IMR-90 (cell line): ENCODE data around the gene LARP4B. TPM values are rescaled to one million over a fixed set of nuclear protein-coding genes. Genes with fewer than 3 reads are reported as not detected.

Experiments
- ATAC-seq: fragments of 200-7000 bp; cut with Tn5 transposase; 2 replicates; pipeline ENCODE4 v1.9.1; 2020; ENCODE audit warnings: low read depth, mild to moderate bottlenecking, moderate library complexity
- BruUV-seq: library from RNA; stranded (reverse); fragments of 400-500 nt; replicated peaks from 2 replicates; lab custom pipeline; 2021; lab: Mats Ljungman, UMichigan
- CTCF ChIA-PET: fragments of 300-600 bp; formaldehyde crosslinking; extraction: SDS; loops from one replicate; lab custom pipeline; 2021; ENCODE audit warnings: antibody characterized with exemption; lab: Yijun Ruan, JAX
- POLR2A ChIA-PET: fragments of 300-600 bp; sonication (Branson Sonifier 250); formaldehyde crosslinking; loops from one replicate; lab custom pipeline; 2022; ENCODE audit warnings: antibody characterized with exemption; ENCODE audit not compliant: unreplicated experiment; lab: Charles Lee
- DNase-seq: peaks from one replicate; pipeline ENCODE4 v3.0.0; 2013
- H2AFZ ChIP-seq: replicated peaks from 2 replicates; pipeline ENCODE3; 2013; ENCODE audit warnings: low read length, mild to moderate bottlenecking; ENCODE audit not compliant: poor library complexity
- H2AK5ac ChIP-seq: 2 replicates; pipeline ENCODE4 v1.6.1; 2013; ENCODE audit warnings: low read depth, low read length, inconsistent platforms
- H2AK9ac ChIP-seq: replicated peaks from 2 replicates; pipeline ENCODE3; 2013; ENCODE audit warnings: mild to moderate bottlenecking, low read depth, low read length, moderate library complexity; ENCODE audit not compliant: poor library complexity
- H2BK120ac ChIP-seq: 2 replicates; pipeline ENCODE4 v1.6.1; 2013; ENCODE audit warnings: low read depth, low read length, inconsistent platforms
- H2BK15ac ChIP-seq: 3 replicates; pipeline ENCODE4 v1.6.1; 2013; ENCODE audit warnings: low read depth, low read length, inconsistent platforms
- H2BK20ac ChIP-seq: 2 replicates; pipeline ENCODE4 v1.6.1; 2013; ENCODE audit warnings: low read depth, mild to moderate bottlenecking, inconsistent platforms, low read length, moderate library complexity
- H2BK5ac ChIP-seq: 2 replicates; pipeline ENCODE4 v1.6.1; 2013; ENCODE audit warnings: mild to moderate bottlenecking, low read depth, low read length, inconsistent platforms; ENCODE audit not compliant: poor library complexity, severe bottlenecking
- H3K14ac ChIP-seq: replicated peaks from 2 replicates; pipeline ENCODE4 v1.6.1; 2013; ENCODE audit warnings: low read depth, low read length, inconsistent platforms
- H3K18ac ChIP-seq: 2 replicates; pipeline ENCODE4 v1.6.1; 2013; ENCODE audit warnings: low read depth, low read length, control low read depth
- H3K23ac ChIP-seq: 2 replicates; pipeline ENCODE4 v1.6.1; 2013; ENCODE audit warnings: low read depth, low read length, inconsistent platforms
- H3K27ac ChIP-seq: 2 replicates; pipeline ENCODE4 v1.5.1; 2013; ENCODE audit warnings: mild to moderate bottlenecking, control low read depth, low read length; ENCODE audit not compliant: insufficient read depth
- H3K27me3 ChIP-seq: 2 replicates; pipeline ENCODE4 v1.6.1; 2013; ENCODE audit warnings: low read length; ENCODE audit not compliant: control insufficient read depth, insufficient read depth
- H3K36me3 ChIP-seq: 2 replicates; pipeline ENCODE4 v1.6.1; 2013; ENCODE audit warnings: low read length, mixed read lengths; ENCODE audit not compliant: control insufficient read depth, insufficient read depth
- H3K4ac ChIP-seq: 2 replicates; pipeline ENCODE4 v1.6.1; 2013; ENCODE audit warnings: low read depth, low read length, inconsistent platforms
- H3K4me1 ChIP-seq: 2 replicates; pipeline ENCODE4 v1.6.1; 2013; ENCODE audit warnings: low read length, mixed read lengths; ENCODE audit not compliant: control insufficient read depth, insufficient read depth
- H3K4me2 ChIP-seq: 2 replicates; pipeline ENCODE4 v1.6.1; 2013; ENCODE audit warnings: low read depth, mild to moderate bottlenecking, control low read depth, low read length, moderate library complexity
- H3K4me3 ChIP-seq: 2 replicates; pipeline ENCODE4 v1.5.1; 2013; ENCODE audit warnings: low read depth, mild to moderate bottlenecking, control low read depth, low read length, moderate library complexity; ENCODE audit not compliant: insufficient read depth
- H3K56ac ChIP-seq: 2 replicates; pipeline ENCODE4 v1.6.1; 2013; ENCODE audit warnings: low read length, inconsistent platforms; ENCODE audit not compliant: insufficient read depth; ENCODE audit errors: extremely low read depth
- H3K79me1 ChIP-seq, 2 experiments: 2 replicates each; pipeline ENCODE4 v1.6.1; 2013; ENCODE audit warnings: low read length in 2 of 2, inconsistent platforms in 1 of 2, low read depth in 1 of 2
- H3K9ac ChIP-seq: 2 replicates; pipeline ENCODE4 v1.6.1; 2013; ENCODE audit warnings: low read depth, low read length, control low read depth
- H3K9me1 ChIP-seq: 2 replicates; pipeline ENCODE4 v1.6.1; 2013; ENCODE audit warnings: low read length, inconsistent platforms; ENCODE audit not compliant: insufficient read depth
- H3K9me3 ChIP-seq: 2 replicates; pipeline ENCODE4 v1.6.1; 2013; ENCODE audit warnings: low read length; ENCODE audit not compliant: control insufficient read depth, insufficient read depth
- H4K20me1 ChIP-seq: 2 replicates; pipeline ENCODE4 v1.6.1; 2013; ENCODE audit warnings: low read length, inconsistent platforms; ENCODE audit not compliant: insufficient read depth
- H4K5ac ChIP-seq: 2 replicates; pipeline ENCODE4 v1.6.1; 2013; ENCODE audit warnings: mild to moderate bottlenecking, low read depth, low read length, control low read depth
- H4K8ac ChIP-seq, 2 experiments: 2 replicates each; pipeline ENCODE4 v1.6.1; 2013; ENCODE audit warnings: low read depth in 2 of 2, low read length in 2 of 2, control low read depth in 1 of 2, inconsistent platforms in 1 of 2
- H4K91ac ChIP-seq: 2 replicates; pipeline ENCODE4 v1.6.1; 2013; ENCODE audit warnings: low read depth, low read length, inconsistent platforms; ENCODE audit not compliant: insufficient read depth
- BHLHE40 ChIP-seq: fragments of 150-350 bp; IDR thresholded peaks from 2 replicates; pipeline ENCODE4 v1.6.1; 2016; ENCODE audit warnings: mild to moderate bottlenecking, low read depth, low read length
- CEBPB ChIP-seq: IDR thresholded peaks from 2 replicates; pipeline ENCODE4 v1.6.1; 2012; ENCODE audit warnings: low read depth, low read length, improper control_type of control experiment
- CHD1 ChIP-seq: IDR thresholded peaks from 2 replicates; pipeline ENCODE4 v1.6.1; 2012; ENCODE audit warnings: low read depth, low read length, improper control_type of control experiment
- CTCF ChIP-seq: conservative IDR thresholded peaks from 2 replicates; pipeline ENCODE4 v1.5.1; 2012; ENCODE audit warnings: mild to moderate bottlenecking, low read depth, low read length, improper control_type of control experiment
- ELK1 ChIP-seq: fragments of 150-350 bp; IDR thresholded peaks from 2 replicates; pipeline ENCODE4 v1.6.1; 2016; ENCODE audit warnings: low read depth, mild to moderate bottlenecking, low read length, moderate library complexity, borderline replicate concordance
- NFE2L2 ChIP-seq: fragments of 150-350 bp; IDR thresholded peaks from 2 replicates; pipeline ENCODE4 v1.6.1; 2016; ENCODE audit warnings: low read depth, mild to moderate bottlenecking, low read length
- RAD21 ChIP-seq: IDR thresholded peaks from 2 replicates; pipeline ENCODE4 v1.6.1; 2012; ENCODE audit warnings: low read length, improper control_type of control experiment
- RFX5 ChIP-seq: IDR thresholded peaks from 2 replicates; pipeline ENCODE4 v1.8.0; 2012; ENCODE audit warnings: low read depth, mild to moderate bottlenecking, low read length, moderate library complexity
- SMC3 ChIP-seq: fragments of 150-350 bp; IDR thresholded peaks from 2 replicates; pipeline ENCODE4 v1.6.1; 2016; ENCODE audit warnings: low read depth, mild to moderate bottlenecking, antibody characterized with exemption, low read length, moderate library complexity
- WGBS, 2 experiments: methylation state at CpG; one replicate each; pipeline versions ENCODE4 v1.1.5 to v1.1.7; 2013; ENCODE audit warnings: missing lambda C conversion rate in 2 of 2; ENCODE audit not compliant: insufficient read length in 1 of 2; ENCODE audit errors: extremely low coverage in 2 of 2; 5-methylcytosine and 5-hydroxymethylcytosine counted together
- dilution Hi-C: fragments of 300-500 bp; cut with HindIII; formaldehyde crosslinking; loops from one replicate; pipeline ENCODE4 v1.14.3; 2018; ENCODE audit warnings: low sequenced_read_pairs; ENCODE audit not compliant: unreplicated experiment
- in situ Hi-C: fragments of 300-500 bp; cut with MboI; formaldehyde crosslinking; loops from 3 replicates; pipeline ENCODE4 v1.14.3; 2019; ENCODE audit warnings: low sequenced_read_pairs, inconsistent platforms, mixed read lengths
- intact Hi-C: fragments of 100-400 bp; cut with micrococcal nuclease; formaldehyde crosslinking; loops from 2 replicates; pipeline ENCODE4 v1.10.0; 2022
- polyA plus RNA-seq, 3 experiments: library from polyadenylated mRNA; depleted of rRNA; stranded (reverse); fragments of >200 nt; gene quantifications; 2 replicates each; pipeline ENCODE4 v1.2.3, GENCODE V29; 2012; ENCODE audit warnings: low replicate concordance in 1 of 3
- total RNA-seq: library from RNA; depleted of rRNA; stranded (reverse); fragments of >200 nt; gene quantifications from 2 replicates; pipeline ENCODE4 v1.2.3, GENCODE V29; 2012

LARP4B gene
- total and polyA plus RNA-seq, 2 of the 4 experiments (the other 2 are of a cell fraction) = 24.3 to 25.5 TPM

GRCh38 chr10:947881-948280 lies 16.4 kb upstream of the LARP4B start:
- Histone ChIP-seq H4K5ac (no peak overlapping the region), H4K8ac (no peak overlapping the region), H3K9me3 (no peaks in the 10 kb centered on the region), H4K91ac (no peak overlapping the region), H2BK15ac (no peak overlapping the region), H3K9ac (no peak overlapping the region), H2AK9ac (no peak overlapping the region), H2BK5ac (no peak overlapping the region), H3K27ac (no peak overlapping the region), H3K23ac (no peak overlapping the region), H3K79me1 (no peaks in the 10 kb centered on the region), H2BK120ac (no peak overlapping the region), H2AK5ac (no peak overlapping the region), H3K4me2 (no peak overlapping the region), H3K9me1 (peaks cover 3% of the 10 kb centered on the region; the same call in 1 of the 2 replicates), H3K4ac (no peak overlapping the region), H3K27me3 (peaks cover 16% of the 10 kb centered on the region), H3K56ac (no peak overlapping the region), H4K20me1 (no peaks in the 10 kb centered on the region), H3K36me3 (no peaks in the 10 kb centered on the region), H3K4me3 (no peak overlapping the region), H3K14ac (no peak overlapping the region), H2AFZ (no peak overlapping the region), H3K4me1 (no peaks in the 10 kb centered on the region), H3K18ac (no peak overlapping the region), H2BK20ac (no peak overlapping the region)
- ChIA-PET CTCF (interaction anchor here (1.1 kb wide), 1 partner anchor 10 kb away, joined by 3 read pairs; no protein-coding TSS in a partner anchor), POLR2A (no interaction called here)
- ATAC-seq (no peak), DNase-seq (no peak)
- in situ Hi-C loops (no loop called here), intact Hi-C loops (no loop called here), dilution Hi-C loops (no loop called here)
- BruUV-seq = no TSS peak
- TF ChIP-seq RAD21 (no peak), CTCF (no peak), CEBPB (no peak), NFE2L2 (no peak), RFX5 (no peak), SMC3 (no peak), CHD1 (no peak), BHLHE40 (no peak), ELK1 (no peak)
- no CpG with 5 or more reads among the region's 10 CpGs for WGBS, 2 experiments
